HG03280 (cell line): ENCODE measurements around the gene ELMO1.

Experiments
- ATAC-seq: cut with Tn5 transposase; IDR thresholded peaks from one replicate; pipeline ENCODE4 v1.9.1; 2021; ENCODE audit warnings: mild to moderate bottlenecking, moderate library complexity; ENCODE audit not compliant: unreplicated experiment

The ELMO1 gene

GRCh38 chr7:36969376-36969775 is 479.3 kb downstream of the ELMO1 start:
- ATAC-seq = no peak

GRCh38 chr7:36967387-36967786 is 481.3 kb downstream of the ELMO1 start:
- peak; percentile 72 for ATAC-seq

DNA sequence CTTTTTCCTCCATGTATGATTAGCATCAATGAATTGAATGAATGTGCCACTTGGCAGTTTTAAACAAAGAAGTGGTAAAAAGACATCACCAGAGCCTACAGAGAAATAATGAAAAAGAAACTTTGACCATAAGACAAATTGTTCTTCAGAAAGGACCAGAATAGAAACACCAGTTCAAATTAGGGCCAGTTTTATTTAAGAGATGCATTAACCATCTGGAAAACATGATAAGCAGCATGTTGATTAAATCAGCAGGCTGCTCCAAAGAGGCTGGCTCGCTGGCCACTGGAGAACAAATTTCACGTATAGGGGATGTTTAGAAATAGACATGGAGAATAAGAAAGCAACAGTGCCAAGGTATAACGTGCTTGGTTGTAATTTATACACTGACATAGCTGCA is 482.0 kb downstream of the ELMO1 start:
- no peak for ATAC-seq

DNA sequence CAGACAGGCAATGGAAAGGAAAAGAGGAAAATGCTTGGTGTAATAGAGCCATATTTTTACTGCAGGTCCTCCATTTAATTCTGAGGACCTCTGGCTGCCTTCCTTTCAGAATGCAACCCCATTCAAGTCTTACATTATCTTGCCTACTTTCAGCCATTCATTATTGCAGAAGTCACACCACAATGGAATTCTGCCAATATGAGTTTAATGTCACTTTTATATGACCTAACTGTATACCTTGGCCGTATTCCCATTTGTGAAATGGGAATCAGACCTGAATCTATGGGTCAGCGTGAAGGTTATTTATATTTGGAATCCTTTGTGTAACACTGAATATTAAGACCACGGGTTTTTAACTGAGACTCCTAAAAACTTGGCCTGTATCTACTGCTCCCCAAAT is 482.6 kb downstream of the ELMO1 start:
- no peak for ATAC-seq

DNA sequence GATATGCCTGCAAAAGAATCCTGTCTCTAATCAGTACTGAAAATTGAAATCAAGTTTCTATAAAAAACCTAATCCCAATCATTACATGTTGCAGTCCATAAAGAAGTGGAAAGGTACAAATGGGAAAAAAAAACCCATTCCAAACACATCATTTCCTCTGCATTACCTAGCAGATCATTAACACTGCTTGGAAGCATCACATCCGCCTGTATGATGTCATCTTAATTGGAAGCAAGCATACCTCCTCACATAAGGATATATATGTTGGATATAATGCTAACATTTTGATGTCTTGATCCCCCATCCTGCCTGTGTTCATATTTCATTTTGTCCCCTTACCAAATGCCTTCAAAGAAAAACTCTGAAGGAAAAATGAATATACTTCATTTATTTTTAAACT is 483.0 kb downstream of the ELMO1 start:
- no peak for ATAC-seq

- ATAC-seq = no peak
Observed at GRCh38 chr7:36964297-36964696, 484.4 kb downstream of the ELMO1 start.

GRCh38 chr7:36962367-36962766 is 486.3 kb downstream of the ELMO1 start:
- no peak for ATAC-seq

DNA sequence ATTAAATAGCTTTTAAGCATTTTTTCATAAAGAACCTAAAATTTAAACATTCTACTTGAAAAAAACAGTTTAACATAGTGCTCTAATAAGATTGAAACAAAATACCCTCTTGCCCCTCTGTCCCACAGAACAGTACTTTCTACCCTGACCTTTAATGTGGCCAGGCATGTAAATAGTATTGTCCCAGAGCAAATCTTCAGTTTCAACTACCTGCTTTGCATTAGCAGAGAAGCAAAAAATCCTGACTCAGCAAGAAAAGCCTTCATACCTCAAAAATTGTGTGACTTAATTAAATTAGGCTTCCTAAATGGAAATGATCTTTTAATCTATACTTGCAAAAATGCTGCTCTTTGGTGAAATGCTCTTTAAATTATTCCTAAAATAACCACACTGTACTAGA is 487.0 kb downstream of the ELMO1 start:
- ATAC-seq = no peak

DNA sequence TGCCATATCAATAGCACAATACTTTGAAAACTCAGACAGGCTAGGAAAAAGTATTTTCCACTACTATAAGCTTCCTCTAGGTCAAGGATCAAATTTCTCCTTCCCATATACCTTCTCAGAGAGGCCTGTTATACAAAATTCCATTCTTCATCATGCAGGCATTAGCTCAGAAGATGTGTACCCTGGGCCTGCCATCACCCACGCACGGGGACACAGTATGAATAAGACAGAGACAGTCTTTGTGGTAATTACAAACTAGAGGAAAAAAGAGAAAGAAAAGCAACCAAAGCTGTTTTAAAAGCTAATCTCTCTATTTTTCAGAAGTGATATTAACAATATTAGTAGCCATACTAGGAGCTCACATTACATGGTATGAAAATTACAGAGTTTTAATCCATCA is 487.6 kb downstream of the ELMO1 start:
- no peak for ATAC-seq

- no peak for ATAC-seq
Observed at GRCh38 chr7:36960105-36960504, 488.6 kb downstream of the ELMO1 start.

DNA sequence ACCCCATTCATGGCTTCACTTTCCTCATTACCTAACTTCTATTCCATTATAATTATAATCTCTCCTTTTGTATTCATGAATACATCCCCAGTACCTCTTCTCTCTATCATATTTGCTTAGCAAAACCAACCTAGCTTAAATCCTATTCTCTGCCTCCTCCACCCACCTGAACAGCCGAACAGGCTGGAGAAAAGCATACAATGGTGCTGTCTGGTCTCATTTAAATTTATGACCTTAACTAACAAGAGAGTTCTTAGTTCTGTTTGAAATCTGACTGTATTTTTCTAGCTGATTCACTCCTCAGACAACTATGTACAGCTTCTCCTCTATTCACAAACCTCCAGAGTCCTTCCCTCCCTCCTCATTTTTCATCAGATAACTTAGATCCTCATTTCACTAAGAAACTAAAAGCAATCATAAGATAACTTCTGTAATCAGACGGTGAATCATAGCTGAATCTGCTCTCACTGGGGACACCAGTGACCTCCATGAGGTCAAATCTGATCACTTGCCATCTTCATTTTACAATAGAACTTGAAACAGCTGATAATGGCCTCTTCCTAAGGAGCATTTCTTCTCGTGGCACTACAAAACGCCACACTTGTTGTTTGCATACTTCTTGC is 490.4 kb downstream of the ELMO1 start:
- ATAC-seq = no peak

GRCh38 chr7:36957620-36958019 is 491.0 kb downstream of the ELMO1 start:
- no peak for ATAC-seq

- ATAC-seq = no peak
Observed at GRCh38 chr7:36956814-36957213, 491.9 kb downstream of the ELMO1 start.

- ATAC-seq = no peak
Observed at GRCh38 chr7:36955456-36956129, 493.1 kb downstream of the ELMO1 start.

DNA sequence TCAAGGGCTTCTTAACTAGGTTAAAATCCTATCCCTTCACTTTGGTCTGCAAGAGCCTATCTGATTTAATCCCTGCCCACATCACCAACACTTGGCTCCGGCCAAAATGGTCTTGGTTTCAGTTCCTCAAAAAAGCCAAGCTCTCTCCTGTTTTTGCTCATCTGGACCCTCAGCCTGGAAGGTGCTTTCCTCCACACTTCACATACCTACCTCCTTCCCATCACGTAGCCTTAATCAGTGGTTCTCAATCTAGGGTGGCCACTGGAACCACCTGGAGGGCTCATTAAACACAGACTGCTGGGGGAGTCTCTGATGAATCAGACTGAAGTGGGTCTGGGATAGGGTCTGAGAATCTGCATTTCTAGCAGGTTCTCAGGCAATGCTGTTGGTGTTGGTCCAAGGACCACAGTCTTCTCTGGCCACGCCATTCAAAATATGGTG is 497.4 kb downstream of the ELMO1 start:
- peak; percentile 88 for ATAC-seq

GRCh38 chr7:36949711-36950600 is 498.7 kb downstream of the ELMO1 start:
- no peak for ATAC-seq

DNA sequence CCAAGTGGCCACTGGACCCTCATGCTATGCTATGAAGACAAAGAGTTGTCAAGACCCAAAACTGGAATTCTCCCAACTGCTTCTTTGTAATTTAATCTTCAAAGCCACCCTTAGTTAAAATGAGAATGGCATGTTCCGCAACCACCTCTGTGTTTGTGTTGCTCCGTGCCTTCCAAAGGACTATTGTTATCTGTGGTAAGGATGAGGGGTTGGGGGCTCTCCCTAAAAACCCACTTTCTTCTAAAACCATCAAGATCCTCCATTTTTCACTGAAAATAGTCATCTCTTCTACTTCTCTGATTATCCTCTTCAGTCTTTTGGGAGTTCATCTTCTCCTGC is 502.3 kb downstream of the ELMO1 start:
- no peak for ATAC-seq

GRCh38 chr7:36945612-36946400 is 502.9 kb downstream of the ELMO1 start:
- no peak for ATAC-seq

- ATAC-seq = no peak
Observed at GRCh38 chr7:36944838-36945237, 503.8 kb downstream of the ELMO1 start.

DNA sequence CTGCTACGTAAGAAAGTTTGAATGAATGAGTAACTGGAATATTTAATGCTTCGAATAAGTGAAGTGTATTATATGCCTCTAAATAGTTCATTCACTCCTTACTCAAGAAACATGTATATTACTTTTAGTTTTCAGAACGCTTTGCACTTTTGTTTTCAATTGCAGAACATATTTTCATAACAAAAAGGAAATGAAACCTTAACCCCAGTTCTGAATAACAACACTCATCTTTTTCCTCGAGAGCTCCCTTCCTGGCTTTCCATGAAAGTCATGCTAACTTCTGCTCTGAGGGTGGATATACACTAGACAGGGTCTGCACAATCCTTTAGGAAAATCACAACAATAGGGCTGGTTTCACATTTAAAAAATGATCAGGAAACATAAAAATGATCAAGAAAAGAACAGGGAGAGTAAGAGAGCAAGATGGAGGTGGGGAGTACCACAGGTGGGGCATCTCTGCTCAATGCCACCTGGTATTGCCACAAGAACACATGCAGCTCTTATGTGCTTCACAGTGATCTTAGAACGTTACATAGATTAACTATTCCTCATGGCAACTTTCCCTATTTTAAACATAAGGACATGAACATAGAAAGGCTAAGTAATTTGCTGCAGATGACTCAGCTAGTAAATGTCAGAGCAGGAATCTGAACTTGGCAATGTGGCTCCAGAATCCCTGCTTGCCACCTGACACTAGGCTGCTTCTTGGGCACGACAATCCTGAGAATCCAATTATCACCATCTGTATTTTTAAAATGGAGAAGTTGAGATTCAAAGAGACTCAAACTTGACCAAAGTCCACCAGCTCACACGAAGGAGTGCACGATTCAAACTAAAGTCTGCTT is 504.9 kb downstream of the ELMO1 start:
- peak; percentile 69 for ATAC-seq
